ENCODE results near the gene SDF2L1.
"Not testable (repeated sequence)": the region's sequence is repeated elsewhere in the genome, so short reads cannot be mapped to it uniquely, and the experiment has no call there.

SDF2L1 gene

DNA sequence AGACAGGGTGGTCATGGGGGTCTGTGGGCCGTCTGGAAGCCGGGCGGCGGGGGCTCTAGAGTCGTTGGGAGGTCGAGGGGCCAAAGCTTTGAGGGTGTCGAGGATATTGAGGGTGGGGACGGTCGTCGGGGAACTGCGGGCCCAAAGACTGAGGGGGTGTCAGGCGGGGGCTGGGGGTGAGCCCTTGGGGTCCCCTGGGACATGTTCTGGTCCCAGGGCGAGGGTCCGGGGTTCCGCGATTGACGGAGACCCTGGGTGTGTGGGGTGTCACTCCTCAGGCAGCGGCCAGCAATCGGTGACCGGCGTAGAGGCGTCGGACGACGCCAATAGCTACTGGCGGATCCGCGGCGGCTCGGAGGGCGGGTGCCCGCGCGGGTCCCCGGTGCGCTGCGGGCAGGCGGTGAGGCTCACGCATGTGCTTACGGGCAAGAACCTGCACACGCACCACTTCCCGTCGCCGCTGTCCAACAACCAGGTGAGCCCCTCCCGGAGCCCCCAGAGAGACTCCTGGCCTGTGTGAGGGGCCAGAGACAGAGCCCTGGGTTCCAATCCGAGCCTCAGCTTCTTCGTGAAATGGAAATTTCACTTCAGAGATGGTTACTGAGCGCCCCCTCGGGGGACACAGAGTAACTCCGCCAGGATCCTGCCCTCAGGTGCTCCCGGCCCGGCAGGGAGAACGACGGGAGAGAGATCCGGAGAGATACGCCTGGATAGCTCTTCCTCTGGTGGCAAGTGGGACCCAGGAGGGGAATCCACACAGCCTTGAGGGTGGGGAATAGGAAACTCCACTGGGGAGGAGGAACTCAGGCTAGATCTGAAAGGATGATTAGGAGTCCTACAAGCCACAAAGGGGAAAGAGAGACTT lies 714 bp downstream of the SDF2L1 start:
- TF ChIP-seq, protein P1, sequence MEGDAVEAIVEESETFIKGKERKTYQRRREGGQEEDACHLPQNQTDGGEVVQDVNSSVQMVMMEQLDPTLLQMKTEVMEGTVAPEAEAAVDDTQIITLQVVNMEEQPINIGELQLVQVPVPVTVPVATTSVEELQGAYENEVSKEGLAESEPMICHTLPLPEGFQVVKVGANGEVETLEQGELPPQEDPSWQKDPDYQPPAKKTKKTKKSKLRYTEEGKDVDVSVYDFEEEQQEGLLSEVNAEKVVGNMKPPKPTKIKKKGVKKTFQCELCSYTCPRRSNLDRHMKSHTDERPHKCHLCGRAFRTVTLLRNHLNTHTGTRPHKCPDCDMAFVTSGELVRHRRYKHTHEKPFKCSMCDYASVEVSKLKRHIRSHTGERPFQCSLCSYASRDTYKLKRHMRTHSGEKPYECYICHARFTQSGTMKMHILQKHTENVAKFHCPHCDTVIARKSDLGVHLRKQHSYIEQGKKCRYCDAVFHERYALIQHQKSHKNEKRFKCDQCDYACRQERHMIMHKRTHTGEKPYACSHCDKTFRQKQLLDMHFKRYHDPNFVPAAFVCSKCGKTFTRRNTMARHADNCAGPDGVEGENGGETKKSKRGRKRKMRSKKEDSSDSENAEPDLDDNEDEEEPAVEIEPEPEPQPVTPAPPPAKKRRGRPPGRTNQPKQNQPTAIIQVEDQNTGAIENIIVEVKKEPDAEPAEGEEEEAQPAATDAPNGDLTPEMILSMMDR (IDR thresholded peaks at IDR 0.05) = no peak
- Histone ChIP-seq H3K27ac (peak overlapping the region; percentile 46 to 76), H3K4me3 (peak overlapping the region; percentile 74)
- no peak for DNase-seq (ENCODE audit: low spot score)

DNA sequence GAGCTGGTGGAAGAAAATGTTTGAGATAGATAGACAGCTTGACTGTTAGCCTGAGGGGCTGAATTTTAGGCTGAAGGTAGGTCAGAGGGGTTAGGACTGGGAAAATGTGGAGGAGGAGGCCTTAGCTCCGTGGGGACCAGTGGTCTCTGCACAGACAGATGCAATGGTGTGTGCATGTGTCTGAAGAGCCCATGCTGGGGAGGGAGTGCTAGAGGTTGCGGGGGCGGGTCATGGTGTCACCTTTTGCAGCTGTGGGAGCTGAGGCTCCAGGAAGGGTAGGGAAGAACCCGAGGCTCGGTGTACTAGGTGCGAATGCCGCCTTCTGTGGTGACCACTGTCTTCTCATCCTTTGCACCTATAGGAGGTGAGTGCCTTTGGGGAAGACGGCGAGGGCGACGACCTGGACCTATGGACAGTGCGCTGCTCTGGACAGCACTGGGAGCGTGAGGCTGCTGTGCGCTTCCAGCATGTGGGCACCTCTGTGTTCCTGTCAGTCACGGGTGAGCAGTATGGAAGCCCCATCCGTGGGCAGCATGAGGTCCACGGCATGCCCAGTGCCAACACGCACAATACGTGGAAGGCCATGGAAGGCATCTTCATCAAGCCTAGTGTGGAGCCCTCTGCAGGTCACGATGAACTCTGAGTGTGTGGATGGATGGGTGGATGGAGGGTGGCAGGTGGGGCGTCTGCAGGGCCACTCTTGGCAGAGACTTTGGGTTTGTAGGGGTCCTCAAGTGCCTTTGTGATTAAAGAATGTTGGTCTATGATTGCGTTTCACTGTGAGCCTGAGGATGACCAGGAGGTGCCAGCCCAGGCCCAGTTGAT lies 1.6 kb downstream of the SDF2L1 start:
- no peak overlapping the region for H3K27ac ChIP-seq
- no peak for DNase-seq (ENCODE audit: low spot score)
- TF ChIP-seq, protein P1 (IDR thresholded peaks at IDR 0.05) = no peak
- H3K4me3 ChIP-seq = peak overlapping the region; percentile 74

- H3K27ac ChIP-seq; H3K4me3 ChIP-seq; DNase-seq (ENCODE audit: low spot score): not testable (repeated sequence)
Observed at GRCh38 chr22:21645513-21645912, 3.4 kb downstream of the SDF2L1 start.

GRCh38 chr22:21646608-21647590 lies 4.8 kb downstream of the SDF2L1 start:
- no peak for DNase-seq (ENCODE audit: low spot score)
- Histone ChIP-seq H3K4me3 (no peak overlapping the region), H3K27ac (no peak overlapping the region)
- TF ChIP-seq, protein P1 (IDR thresholded peaks at IDR 0.05) = peak; percentile 70

DNA sequence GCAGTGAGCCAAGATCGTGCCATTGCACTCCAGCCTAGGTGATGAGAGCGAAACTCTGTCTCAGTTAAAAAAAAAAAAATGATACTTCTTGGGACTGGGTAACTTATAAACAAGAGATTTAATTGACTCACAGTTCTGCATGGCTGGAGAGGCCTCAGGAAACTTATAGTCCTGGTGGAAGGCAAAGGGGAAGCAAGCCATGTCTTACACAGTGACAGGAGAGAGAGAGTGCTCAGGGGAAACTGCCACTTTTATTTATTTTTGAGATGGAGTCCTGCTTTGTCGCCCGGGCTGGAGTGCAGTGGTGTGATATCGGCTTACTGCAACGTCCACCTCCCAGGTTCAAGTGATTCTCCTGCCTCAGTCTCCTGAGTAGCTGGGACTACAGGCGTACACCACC lies 8.2 kb downstream of the SDF2L1 start:
- TF ChIP-seq, protein P1 (IDR thresholded peaks at IDR 0.05) = no peak
- no peak overlapping the region for H3K4me3 ChIP-seq
- DNase-seq (ENCODE audit: low spot score) = no peak
- no peak overlapping the region for H3K27ac ChIP-seq

DNA sequence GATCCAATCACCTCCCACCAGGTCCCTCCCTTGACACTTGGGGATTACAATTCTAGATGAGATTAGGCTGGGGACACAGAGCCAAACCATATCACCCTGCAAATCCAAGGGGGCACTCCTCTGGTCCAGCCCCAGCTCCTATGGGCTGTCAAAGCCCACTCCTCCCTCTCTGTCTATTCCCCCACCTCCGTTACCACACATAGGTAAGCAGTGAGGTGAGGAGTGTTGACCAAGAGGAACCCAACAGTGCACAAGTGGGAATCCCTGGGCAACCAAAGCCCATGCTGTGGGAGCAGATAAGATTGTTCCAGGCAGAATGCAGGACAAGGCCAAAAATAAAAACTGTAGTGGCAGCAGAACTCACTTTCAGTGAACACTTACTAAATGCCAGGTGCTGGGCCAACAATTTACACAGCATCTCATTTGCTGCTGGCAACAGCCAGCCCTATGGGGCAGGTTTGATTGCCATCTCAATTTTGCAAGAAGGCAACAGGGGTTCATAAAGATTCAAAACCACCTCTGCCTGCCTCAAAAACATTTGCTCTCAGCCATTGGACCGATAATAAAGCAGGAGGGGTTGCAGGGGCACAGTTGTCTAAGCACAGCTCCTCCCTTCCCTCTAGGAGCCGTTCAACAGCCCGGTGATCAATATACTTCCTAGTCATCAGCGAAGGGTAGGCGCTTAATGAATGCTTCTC lies 8.9 kb downstream of the SDF2L1 start:
- DNase-seq (ENCODE audit: low spot score) = no peak
- TF ChIP-seq, protein P1 (IDR thresholded peaks at IDR 0.05) = no peak
- no peak overlapping the region for H3K27ac ChIP-seq
- H3K4me3 ChIP-seq = peak overlapping the region; percentile 86

All from coronary artery (tissue), 2 donors.